Measurements from ENCODE around the gene CDIP1.
"Not testable (repeated sequence)": the region's sequence is repeated elsewhere in the genome, so short reads cannot be mapped to it uniquely, and the experiment has no call there.

- TF ChIP-seq, protein P1, sequence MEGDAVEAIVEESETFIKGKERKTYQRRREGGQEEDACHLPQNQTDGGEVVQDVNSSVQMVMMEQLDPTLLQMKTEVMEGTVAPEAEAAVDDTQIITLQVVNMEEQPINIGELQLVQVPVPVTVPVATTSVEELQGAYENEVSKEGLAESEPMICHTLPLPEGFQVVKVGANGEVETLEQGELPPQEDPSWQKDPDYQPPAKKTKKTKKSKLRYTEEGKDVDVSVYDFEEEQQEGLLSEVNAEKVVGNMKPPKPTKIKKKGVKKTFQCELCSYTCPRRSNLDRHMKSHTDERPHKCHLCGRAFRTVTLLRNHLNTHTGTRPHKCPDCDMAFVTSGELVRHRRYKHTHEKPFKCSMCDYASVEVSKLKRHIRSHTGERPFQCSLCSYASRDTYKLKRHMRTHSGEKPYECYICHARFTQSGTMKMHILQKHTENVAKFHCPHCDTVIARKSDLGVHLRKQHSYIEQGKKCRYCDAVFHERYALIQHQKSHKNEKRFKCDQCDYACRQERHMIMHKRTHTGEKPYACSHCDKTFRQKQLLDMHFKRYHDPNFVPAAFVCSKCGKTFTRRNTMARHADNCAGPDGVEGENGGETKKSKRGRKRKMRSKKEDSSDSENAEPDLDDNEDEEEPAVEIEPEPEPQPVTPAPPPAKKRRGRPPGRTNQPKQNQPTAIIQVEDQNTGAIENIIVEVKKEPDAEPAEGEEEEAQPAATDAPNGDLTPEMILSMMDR (tag by site-specific recombination; IDR thresholded peaks at IDR 0.05): not testable (repeated sequence)
- TF ChIP-seq ZNF639 (tag by site-specific recombination; IDR thresholded peaks at IDR 0.05): not testable (repeated sequence)
- TF ChIP-seq, protein P2, sequence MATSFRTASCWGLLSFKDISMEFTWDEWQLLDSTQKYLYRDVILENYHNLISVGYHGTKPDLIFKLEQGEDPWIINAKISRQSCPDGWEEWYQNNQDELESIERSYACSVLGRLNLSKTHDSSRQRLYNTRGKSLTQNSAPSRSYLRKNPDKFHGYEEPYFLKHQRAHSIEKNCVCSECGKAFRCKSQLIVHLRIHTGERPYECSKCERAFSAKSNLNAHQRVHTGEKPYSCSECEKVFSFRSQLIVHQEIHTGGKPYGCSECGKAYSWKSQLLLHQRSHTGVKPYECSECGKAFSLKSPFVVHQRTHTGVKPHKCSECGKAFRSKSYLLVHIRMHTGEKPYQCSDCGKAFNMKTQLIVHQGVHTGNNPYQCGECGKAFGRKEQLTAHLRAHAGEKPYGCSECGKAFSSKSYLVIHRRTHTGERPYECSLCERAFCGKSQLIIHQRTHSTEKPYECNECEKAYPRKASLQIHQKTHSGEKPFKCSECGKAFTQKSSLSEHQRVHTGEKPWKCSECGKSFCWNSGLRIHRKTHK (tag by site-specific recombination; IDR thresholded peaks at IDR 0.05): not testable (repeated sequence)
Observed at GRCh38 chr16:4573926-4574325, 35.4 kb upstream of the CDIP1 start.
